Muscle of back (tissue), 11 donors: Measurements from ENCODE around the gene NDEL1. TPM values are rescaled to one million over a fixed set of nuclear protein-coding genes. Genes with fewer than 3 reads are reported as not detected.

Experiments
- DNase-seq, 3 donors: peaks; one replicate each; pipeline versions ENCODE4 v3.0.0 to v3.0.0-alpha.2; 2013
- polyA plus RNA-seq, 10 donors: library from polyadenylated mRNA; unstranded; fragments of 120-200 nt; gene quantifications; one replicate each; pipeline ENCODE4 v1.2.1, GENCODE V29; 2013; ENCODE audit not compliant: insufficient read length in 10 of 10

Gene NDEL1
- polyA plus RNA-seq, 10 donors, result 41.1 to 65.0 (median 52.6) TPM

GRCh38 chr17:8410883-8411238, 24.8 kb upstream of the NDEL1 start:
- no peak for DNase-seq

GRCh38 chr17:8412089-8412488, 23.6 kb upstream of the NDEL1 start:
- DNase-seq, result no peak

GRCh38 chr17:8413328-8413727, 22.4 kb upstream of the NDEL1 start:
- DNase-seq, result no peak

- DNase-seq, result no peak
Measured at GRCh38 chr17:8413938-8414337, 21.7 kb upstream of the NDEL1 start.

- DNase-seq, result no peak
Measured at GRCh38 chr17:8417806-8418205, 17.9 kb upstream of the NDEL1 start.

- no peak for DNase-seq
Measured at GRCh38 chr17:8418471-8418870, 17.2 kb upstream of the NDEL1 start.

DNA sequence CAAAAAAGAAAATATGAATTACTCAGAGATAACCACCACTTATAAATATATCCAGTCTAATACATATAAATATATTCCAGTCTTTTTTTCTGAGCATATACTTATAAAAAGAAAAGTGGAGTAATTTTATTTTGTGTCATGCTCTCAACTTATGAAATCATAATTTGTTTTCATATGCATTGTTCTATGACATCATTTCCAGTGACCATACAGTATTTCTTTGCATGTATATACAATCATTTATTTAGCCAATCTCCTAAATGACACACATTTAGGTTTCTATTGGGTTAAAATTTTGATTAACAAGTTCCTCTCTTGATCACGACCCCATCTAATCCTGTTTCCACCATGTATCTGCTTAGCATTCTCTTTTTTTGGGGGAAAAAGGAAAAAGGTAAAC, 16.4 kb upstream of the NDEL1 start:
- DNase-seq, result no peak

DNA sequence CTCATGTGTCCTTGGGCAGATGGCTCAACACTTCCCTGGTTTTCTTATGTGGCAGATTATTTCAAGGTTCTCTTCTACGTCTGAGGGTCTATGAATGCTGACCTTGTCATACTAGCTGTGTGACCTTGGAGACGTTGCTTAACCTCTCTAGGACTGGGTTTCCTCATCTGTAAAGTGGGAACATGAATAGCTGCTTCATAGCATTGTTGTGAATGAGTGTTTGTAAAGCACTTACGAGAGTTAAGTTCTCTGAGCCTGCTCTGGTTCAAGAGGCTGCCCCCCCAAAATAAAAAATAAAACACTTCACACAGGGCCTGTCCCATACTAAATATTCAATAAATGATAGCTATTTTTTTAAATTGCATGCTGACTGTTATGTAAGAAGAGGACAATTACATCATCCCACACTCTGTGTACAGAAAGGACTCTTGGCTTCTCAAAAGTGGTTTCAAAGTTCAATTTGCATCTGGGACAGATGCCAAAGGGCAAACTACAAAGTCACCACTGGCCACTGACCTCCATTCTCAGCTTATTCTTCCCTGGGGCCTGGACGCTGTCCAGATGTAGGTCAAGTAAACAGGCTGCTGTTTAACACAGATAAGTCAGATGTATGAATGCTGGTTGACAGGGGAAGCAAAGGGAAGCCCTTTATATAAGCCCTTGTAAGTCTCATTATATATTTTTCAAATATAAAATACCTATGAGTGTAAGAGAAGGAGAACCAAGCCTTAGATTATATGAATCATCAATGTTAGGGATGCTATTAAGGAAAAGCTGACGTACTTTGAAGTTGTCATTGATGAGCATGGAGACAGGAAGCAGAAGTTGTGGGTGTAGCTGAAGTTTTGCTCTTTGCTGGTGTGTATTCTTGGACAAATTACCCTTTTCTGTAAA, 15.4 kb upstream of the NDEL1 start:
- peak; percentile 18 to 59 (median 46) for DNase-seq

DNA sequence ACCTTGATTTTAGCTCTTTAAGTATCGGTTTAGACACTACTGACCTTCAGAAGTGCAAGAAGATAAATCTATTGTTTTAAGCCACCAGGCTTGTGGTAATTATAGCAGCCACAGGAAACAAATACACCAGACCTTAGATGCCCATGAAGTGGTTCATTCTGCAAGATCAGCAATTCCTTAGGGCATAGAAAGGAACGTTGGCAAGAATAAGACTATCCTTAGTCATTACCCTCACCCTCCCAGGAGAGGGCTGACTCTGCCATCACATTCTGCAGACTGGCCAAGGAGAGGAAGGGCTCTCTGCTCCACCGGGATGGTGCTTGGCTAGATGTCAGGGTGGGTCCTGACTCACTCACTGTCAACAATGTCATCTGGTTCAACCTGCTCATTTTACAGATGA, 14.1 kb upstream of the NDEL1 start:
- DNase-seq, result no peak

GRCh38 chr17:8426094-8426720, 9.5 kb upstream of the NDEL1 start:
- DNase-seq, result no peak

GRCh38 chr17:8426802-8427201, 8.9 kb upstream of the NDEL1 start:
- no peak for DNase-seq

DNA sequence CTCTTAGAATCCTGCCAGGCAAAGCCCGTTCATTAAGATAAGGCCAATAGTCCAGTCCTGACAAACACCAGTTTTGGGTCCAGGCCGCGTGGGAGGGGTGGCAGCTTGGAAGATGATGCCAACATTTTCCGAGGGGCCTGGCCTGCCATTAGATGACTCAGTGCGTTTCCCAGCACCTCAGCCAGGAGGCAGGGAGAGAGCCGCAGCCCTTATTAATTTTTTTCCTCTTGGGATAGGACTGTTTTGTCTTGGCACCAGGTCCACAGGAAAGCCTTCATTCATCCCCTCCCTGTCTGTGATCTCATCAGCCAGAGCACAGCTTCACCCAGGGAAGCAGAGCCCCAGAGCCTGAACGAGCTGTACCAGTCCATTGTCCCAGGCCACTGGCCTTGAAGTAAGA, 4.7 kb upstream of the NDEL1 start:
- DNase-seq, result no peak

DNA sequence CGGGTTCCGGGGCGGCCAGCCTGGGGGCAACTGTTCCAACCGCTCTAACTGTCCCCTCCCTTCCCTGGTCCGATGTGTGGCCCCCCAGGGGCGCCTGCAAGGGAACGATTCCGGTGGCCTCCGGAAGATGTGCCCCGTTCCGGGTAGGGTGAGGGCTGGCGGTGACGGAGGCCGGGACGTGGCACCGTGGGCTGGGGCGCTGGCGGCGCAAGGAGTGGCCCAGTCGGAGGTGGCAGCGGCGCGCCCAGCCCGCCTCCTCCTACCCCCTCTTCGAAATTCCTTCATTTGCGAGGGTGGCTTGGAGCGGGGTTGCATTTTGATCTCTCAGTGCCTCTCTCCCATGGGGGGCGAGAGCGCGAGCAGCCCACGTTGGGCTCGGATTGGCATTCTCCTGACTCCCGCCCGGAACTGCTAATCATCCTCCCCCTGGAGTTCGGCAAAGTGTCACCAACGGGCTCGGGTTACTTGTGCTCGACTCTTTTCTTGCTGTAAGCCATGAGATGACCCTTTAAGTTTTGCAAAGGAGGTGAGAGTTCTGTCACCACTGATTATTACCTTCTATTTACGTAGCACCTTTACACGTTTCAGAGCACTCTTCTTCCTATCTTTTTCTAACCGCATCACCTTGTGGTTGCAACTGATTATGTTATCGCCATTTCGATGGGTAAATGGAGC, 622 bp downstream of the NDEL1 start:
- DNase-seq, result peak; percentile 44 to 84 (median 57)

- DNase-seq, result no peak
Measured at GRCh38 chr17:8436844-8437171, 1.1 kb downstream of the NDEL1 start.

- DNase-seq, result no peak
Measured at GRCh38 chr17:8438441-8438840, 2.8 kb downstream of the NDEL1 start.

DNA sequence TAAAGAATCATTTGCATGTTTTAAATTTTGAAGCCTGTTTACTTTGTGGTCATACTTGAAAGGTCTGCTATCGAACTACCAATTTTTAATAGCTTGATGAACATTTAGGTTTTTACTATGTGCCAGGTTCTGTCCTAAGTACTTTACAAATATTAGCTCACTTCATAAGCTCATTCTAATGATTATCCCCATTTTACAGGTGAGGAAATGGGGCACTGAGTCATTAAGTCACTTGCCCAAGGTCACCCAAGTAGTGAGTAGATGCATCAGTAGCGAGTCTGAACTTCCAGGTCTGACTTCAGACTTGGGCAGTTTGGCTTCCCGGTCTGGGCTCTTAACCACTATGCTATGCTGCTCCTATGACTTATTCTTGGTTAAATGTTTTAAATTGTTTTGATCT, 4.0 kb downstream of the NDEL1 start:
- no peak for DNase-seq

DNA sequence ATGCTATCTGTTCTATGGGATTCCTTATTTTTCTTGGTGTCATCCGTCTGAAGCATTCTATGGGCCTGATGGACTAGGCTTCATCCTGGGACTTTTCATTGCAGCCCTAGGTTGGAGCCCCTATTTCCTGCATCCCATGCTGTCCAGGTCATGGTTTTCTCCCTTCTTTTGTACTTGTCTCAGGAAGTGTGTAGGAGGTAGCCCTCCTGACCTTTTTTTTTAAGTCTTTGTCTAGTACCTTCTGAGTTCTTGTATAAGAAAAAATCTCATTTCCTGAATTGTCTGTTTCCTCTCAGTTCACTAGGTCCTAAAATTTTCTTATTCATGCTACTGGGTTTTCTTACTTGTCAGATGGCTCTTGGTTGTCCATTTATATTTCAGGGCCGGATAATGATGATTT, 6.0 kb downstream of the NDEL1 start:
- DNase-seq, result no peak

DNA sequence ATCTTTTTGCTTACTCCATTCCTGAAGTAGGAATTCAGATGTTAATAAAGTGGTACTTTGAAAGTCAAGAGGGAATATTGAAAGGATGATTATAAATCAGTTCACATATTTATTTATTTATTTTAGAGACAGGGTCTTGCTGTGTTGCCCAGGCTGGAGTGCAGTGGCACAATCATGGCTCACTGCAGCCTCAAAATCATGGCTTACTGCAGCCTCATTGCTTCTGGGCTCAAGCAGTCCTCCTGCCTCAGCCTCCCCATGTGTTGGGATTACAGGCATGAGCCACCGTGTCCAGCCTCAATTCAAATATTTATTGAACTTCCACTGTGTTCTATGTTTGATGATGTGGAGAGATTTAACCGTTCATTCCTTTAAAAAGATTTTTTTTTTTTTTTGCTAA, 6.6 kb downstream of the NDEL1 start:
- no peak for DNase-seq

- no peak for DNase-seq
Measured at GRCh38 chr17:8443756-8444155, 8.1 kb downstream of the NDEL1 start.

- no peak for DNase-seq
Measured at GRCh38 chr17:8444494-8444893, 8.8 kb downstream of the NDEL1 start.

GRCh38 chr17:8445536-8445935, 9.9 kb downstream of the NDEL1 start:
- no peak for DNase-seq

DNA sequence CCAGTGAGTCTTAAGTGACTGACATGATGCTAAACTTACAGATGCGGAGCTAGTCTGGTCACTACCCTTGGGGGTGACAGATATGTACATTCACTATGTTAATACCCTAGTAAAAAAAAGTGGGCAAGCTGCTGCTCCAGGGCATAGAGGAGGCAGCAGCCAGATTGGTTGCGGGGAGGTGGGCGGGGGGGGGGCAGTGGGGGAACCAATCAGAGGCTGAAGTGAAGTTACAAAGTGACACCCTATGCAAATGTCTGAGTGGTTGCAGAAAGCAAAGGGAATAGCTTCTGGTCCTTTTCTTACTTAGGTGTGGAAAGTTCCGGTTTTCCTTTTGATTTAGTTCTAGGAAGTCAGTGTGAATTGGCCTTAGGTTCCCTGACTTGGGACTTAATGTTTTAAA, 12.1 kb downstream of the NDEL1 start:
- DNase-seq, result no peak

DNA sequence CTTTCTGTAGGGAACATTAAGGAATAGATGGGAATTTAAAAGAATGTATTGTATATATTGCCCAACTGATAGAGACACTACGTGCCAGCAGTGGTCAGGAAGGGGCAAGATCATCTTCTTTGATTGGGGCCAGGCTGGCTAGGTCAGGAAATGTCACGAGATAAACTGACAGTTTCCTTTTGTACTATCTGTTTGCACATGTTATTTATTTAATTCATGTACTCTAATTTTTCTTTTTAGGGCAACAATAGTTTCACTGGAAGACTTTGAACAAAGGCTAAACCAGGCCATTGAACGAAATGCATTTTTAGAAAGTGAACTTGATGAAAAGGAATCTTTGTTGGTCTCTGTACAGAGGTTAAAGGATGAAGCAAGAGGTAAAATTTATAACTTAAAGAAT, 12.6 kb downstream of the NDEL1 start:
- DNase-seq, result no peak
